K562 (cell line): ENCODE measurements around the gene MBIP.

Experiments used
- CTBP1 ChIP-seq: fragments of 450-650 bp; IDR thresholded peaks from 2 replicates; pipeline ENCODE4 v1.6.1; 2016; ENCODE audit warnings: borderline replicate concordance
- CTCF ChIP-seq, 3 experiments: IDR thresholded peaks in 2 of 3; conservative IDR thresholded peaks in 1 of 3; 2 replicates each; pipeline ENCODE4 v1.5.1; 2011 to 2012; ENCODE audit warnings: low read length in 3 of 3, mild to moderate bottlenecking in 3 of 3, control low read depth in 2 of 3, improper control_type of control experiment in 1 of 3, inconsistent platforms in 1 of 3, low read depth in 1 of 3, mixed read lengths in 1 of 3, moderate library complexity in 1 of 3; ENCODE audit not compliant: insufficient read depth in 2 of 3
- NONO ChIP-seq, 2 experiments: fragments of 200-400 bp in 1 of 2; fragments of 450-650 bp in 1 of 2; formaldehyde crosslinking in 1 of 2; IDR thresholded peaks; 2 replicates each; pipeline ENCODE4 v1.6.1; 2017; ENCODE audit warnings: low read depth in 2 of 2, mild to moderate bottlenecking in 2 of 2, moderate library complexity in 2 of 2, low read length in 1 of 2
- PHB2 ChIP-seq: fragments of 450-650 bp; IDR thresholded peaks from 2 replicates; pipeline ENCODE4 v1.6.1; 2017; ENCODE audit warnings: low read depth

GRCh38 chr14:36268121-36268520 lies 52.3 kb downstream of the MBIP start:
- TF ChIP-seq NONO (IDR thresholded peaks at IDR 0.05; ENCODE audit: low read depth in 2 of 2, low read length in 1 of 2), result no peak
- no peak for TF ChIP-seq PHB2
- no peak for TF ChIP-seq CTCF (IDR thresholded peaks at IDR 0.05 in 2 of 3, conservative IDR thresholded peaks at IDR 0.05 in 1 of 3; ENCODE audit: insufficient read depth in 2 of 3, low read depth in 1 of 3, low read length in 3 of 3)
- no peak for TF ChIP-seq CTBP1
